Astrocyte of the hippocampus (primary cell): ENCODE results near the gene GPC6.
"Not testable (repeated sequence)": the region's sequence is repeated elsewhere in the genome, so short reads cannot be mapped to it uniquely, and the experiment has no call there.

Experiments used
- DNase-seq: peaks from one replicate; pipeline ENCODE4 v3.0.0; 2011; ENCODE audit warnings: low read depth, low spot score

GPC6 gene

GRCh38 chr13:93425411-93425810 lies 198.8 kb downstream of the GPC6 start:
- no peak for DNase-seq

GRCh38 chr13:93430381-93430780 lies 203.8 kb downstream of the GPC6 start:
- no peak for DNase-seq

- DNase-seq: no peak
Observed at GRCh38 chr13:93435651-93436050, 209.0 kb downstream of the GPC6 start.

DNA sequence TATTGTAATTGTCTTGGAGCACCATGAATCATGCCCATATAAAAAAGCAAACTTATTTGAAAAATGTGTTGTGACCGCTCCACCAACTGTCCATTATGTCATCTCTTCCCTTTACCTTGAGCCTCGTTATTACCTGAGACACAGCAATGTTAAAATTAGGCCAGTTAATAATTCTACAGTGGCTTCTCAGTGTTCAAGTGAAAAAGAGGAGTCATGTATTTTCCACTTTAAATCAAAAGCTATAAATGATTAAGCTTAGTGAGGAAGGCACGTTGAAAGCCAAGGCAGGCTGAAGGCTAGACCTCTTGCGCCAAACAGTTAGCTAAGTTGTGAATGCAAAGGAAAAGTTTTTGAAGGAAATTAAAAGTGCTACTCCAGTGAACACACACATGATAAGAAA lies 210.5 kb downstream of the GPC6 start:
- DNase-seq: no peak

- DNase-seq: no peak
Observed at GRCh38 chr13:93446238-93446637, 219.6 kb downstream of the GPC6 start.

- DNase-seq: peak; percentile 20
Observed at GRCh38 chr13:93450191-93450621, 223.6 kb downstream of the GPC6 start.

GRCh38 chr13:93450761-93451160 lies 224.2 kb downstream of the GPC6 start:
- DNase-seq: no peak

DNA sequence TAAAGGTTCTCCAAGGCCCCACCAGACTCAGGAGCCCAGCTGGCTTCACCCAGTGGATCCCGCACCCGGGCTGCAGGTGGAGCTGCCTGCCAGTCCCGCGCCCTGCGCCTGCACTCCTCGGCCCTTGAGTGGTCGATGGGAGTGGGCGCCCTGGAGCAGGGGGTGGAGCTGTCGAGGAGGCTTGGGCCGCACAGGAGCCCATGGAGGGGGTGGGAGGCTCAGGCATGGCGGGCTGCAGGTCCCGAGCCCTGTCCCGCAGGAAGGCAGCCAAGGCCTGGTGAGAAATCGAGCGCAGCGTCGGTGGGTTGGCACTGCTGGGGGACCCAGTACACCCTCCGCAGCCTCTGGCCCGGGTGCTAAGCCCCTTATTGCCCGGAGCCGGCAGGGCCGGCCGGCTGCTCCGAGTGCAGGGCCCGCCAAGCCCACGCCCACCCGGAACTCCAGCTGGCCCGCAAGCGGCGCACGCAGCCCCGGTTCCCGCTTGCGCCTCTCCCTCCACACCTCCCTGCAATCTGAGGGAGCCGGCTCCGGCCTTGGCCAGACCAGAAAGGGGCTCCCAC lies 228.1 kb downstream of the GPC6 start:
- DNase-seq: not testable (repeated sequence)

- no peak for DNase-seq
Observed at GRCh38 chr13:93455861-93456260, 229.3 kb downstream of the GPC6 start.

DNA sequence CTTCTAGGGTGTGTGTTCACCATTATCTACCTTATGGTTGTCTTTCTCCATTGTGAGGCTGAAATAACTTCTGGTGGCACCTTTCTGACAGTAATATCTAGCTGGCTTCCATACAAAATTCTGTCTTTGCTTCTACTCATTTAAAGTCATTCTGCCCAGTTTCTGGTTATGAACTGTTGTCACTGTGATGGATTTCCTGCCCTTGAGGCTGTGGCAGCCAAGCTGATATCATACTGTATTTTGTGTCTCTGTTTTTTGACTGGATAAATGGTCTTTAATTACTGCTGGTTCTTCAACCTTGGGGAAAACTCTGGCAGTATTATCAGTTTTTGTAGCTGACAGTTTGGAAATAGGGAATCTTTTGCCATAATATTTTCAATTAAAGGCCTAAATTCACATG lies 233.4 kb downstream of the GPC6 start:
- DNase-seq: no peak

DNA sequence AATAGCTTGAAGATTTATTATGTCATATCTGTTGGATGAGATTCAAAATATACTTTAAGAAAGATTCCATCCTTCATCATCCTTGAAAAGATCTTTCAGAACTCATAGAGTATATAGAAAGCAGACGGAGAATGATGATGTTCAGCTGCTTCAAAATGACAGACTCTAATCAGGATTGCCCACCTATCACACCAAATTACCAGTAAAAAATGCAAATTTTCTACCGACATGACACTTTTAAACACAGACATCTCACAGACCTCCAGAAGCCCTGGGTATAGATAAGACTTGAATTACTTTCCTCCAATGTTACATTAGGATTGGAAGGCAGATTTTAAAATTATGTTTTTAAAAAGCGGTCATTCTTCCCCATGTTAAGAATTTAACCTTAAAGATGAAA lies 235.5 kb downstream of the GPC6 start:
- no peak for DNase-seq

- no peak for DNase-seq
Observed at GRCh38 chr13:93466502-93467036, 240.0 kb downstream of the GPC6 start.

DNA sequence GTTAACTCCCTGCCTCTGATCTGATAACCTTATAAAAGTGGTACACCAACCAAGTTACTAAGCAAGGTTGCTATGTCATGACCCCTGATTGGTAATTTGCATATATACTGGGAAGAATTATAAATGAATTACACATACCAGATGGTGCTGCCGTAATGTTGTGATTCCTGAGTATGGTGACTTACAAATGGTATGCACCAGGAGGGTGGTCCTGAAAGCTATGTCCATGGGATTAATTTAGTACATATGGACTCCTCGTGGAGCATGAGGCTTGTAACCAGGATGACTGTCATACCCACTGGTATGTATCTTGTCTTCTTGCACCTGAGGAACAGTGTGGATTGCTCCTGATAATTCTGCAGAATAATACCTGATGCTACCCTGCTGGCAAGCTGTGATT lies 240.6 kb downstream of the GPC6 start:
- no peak for DNase-seq

GRCh38 chr13:93468433-93468832 lies 241.8 kb downstream of the GPC6 start:
- no peak for DNase-seq

DNA sequence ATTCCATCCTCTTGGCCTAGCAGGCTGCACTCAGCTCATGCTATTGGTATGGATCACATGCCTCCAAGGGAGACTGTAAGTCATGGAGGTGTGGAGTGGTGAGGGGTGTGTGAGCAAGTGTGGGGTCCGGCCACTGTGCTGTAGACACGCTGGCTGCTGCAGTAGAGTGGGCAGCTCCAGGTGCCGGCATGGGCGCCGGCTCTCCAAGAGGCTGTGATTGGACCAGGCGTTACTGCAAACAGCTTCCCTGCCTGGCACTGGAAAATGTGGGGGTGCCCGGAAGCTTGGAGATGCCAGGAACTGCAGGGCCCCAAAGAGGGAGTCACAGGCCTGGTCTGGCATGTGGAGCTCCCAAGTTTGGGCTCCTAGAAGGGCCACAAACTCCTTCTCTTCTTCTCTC lies 245.7 kb downstream of the GPC6 start:
- DNase-seq: no peak

- DNase-seq: no peak
Observed at GRCh38 chr13:93472814-93473296, 246.2 kb downstream of the GPC6 start.

DNA sequence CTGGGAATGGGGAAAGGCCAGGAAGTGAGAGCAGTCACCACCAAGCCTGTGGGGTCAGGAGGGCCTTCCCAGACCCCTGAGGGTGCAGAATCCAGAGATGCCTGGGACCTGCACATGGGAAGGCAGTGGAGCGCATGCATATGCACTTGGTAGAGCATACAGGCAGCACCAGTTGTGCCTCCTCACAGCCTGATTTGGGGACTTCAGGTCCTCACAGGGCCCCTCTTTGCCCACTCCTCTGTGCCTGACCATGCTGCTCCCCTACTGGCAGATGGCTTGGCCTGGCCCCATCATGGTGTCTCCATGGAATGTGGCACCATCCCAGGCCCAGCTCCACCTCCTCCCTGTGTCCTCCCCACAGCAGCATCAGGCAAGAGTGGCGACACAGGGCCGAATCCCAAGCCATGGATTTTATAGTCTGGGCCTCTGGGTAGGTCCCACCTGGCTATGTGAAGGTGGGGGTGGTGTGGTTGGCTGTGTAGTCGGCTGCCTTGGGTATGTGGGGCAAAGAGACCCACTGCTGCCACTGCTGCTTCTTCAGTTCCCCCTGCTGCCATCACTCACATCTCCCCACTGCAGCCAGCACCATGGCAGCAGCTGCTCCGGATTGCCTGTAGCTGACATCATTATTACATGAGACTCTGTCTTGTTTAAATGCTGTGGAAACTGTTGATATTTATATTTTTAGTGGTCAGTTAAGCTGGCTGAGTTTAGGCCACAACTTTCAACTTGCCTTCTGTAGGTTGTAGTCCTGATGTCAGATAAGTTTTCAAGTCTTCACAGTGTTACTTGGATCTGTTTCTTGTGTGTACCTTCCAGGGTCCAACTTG lies 247.0 kb downstream of the GPC6 start:
- DNase-seq: peak; percentile 28

- DNase-seq: peak; percentile 78
Observed at GRCh38 chr13:93476175-93476574, 249.6 kb downstream of the GPC6 start.

DNA sequence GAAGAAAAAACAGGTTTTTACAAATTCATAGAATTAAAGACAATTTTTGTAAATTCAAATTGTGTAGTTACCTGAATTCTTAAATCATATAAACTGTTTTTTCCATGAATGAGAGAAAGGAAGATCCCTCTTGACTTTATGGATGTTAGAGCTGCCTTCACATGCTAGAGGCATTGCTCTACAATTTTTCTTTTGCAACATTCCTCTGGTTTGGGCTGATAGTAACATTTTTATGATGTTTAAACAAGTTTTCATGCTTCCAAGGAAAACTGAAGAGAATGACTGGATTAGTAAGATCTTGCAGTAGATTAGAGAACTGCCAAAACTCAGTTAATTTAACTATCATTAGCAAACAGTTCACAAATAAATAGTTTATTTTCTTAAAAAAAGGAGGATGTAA lies 250.6 kb downstream of the GPC6 start:
- DNase-seq: peak; percentile 6

DNA sequence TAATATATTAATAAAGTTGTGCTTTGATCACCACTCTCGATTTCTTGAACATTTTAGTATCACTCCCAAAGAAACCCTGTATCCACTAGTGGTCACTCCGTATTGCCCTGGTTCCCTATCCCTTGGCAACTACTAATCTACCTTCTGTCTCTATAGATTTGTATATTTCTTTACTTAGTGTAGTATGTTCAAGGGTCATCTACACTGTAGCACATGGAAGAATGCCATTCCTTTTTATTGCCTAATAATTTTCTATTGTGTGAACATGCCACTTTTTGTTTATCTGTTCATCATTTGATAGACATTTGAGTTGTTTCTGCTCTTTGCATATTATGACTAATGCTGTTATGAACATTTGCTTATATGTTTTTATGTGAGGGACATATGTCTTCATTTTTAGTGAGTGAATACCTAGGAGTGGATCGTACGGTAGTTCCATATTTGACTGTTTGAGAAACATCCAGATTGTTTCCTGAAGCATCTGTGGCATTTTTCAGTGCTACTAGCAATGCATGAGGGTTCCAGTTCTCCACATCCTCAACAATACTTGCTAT lies 254.0 kb downstream of the GPC6 start:
- DNase-seq: peak; percentile 18

GRCh38 chr13:93496117-93496516 lies 269.5 kb downstream of the GPC6 start:
- not testable (repeated sequence) for DNase-seq

DNA sequence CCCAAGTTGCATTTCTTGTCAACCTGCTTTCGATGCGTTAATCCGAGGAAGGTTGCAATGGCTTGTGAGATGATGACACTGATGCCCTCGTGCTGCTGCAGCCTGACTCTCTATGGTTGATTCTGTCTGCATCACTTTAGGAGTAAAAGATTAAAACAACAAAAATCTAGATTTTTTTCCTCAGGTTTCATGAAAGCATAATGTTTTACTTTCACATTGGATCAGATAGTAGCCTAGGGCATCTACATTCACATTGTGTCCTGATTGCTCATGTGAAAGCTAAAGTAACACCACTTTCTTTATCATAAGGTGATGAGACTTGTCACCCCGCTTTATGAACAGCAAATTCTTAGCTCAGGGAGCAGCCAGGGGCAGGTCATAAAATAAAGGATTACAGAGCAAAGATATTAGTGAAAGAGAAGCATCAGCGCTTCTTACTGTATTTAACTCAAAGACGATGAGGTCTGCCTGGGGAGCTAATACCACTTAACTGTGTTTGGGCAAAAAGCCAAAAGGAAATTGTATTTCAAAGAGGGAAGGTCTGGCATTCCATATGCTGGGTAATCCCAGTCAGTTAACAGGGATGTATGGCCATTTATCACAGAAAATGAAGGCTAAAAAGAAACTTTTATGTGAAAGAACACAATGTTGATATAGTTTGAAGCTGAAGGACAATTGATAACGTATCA lies 270.5 kb downstream of the GPC6 start:
- DNase-seq: peak; percentile 7
